Activated B cell treated with CpG ODN at 0.5 μM for 24 hours (primary cell): ENCODE data around the gene PRSS23. TPM values are rescaled to one million over a fixed set of nuclear protein-coding genes. Genes with fewer than 3 reads are reported as not detected.

ENCODE experiments used
- ATAC-seq: fragments of 200-7000 bp; cut with Tn5 transposase; one replicate; pipeline ENCODE4 v1.10.0; 2021; ENCODE audit warnings: low read depth, mild to moderate bottlenecking, moderate library complexity
- CTCF ChIA-PET: fragments of 350-600 bp; sonication (Branson Sonifier 250); formaldehyde crosslinking; loops from one replicate; lab custom pipeline; 2021; ENCODE audit warnings: antibody characterized with exemption; lab: Charles Lee
- POLR2A ChIA-PET: fragments of 350-600 bp; sonication (Branson Sonifier 250); formaldehyde crosslinking; loops from one replicate; lab custom pipeline; 2021; ENCODE audit warnings: antibody characterized with exemption; lab: Charles Lee
- DNase-seq: peaks from one replicate; pipeline ENCODE4 v3.0.0; 2022
- H3K27ac Mint-ChIP-seq: one replicate; pipeline ENCODE4 v1.8.0; 2020; ENCODE audit warnings: mixed read lengths
- H3K27me3 Mint-ChIP-seq: one replicate; pipeline ENCODE4 v1.8.0; 2021; ENCODE audit warnings: mixed read lengths
- H3K36me3 Mint-ChIP-seq: one replicate; pipeline ENCODE4 v1.8.0; 2021; ENCODE audit warnings: low read depth, mixed read lengths
- H3K4me1 Mint-ChIP-seq: one replicate; pipeline ENCODE4 v1.8.0; 2021; ENCODE audit warnings: mixed read lengths
- H3K4me3 Mint-ChIP-seq: one replicate; pipeline ENCODE4 v1.8.0; 2020; ENCODE audit warnings: mild to moderate bottlenecking, mixed read lengths
- H3K9me3 Mint-ChIP-seq: one replicate; pipeline ENCODE4 v1.8.0; 2020; ENCODE audit warnings: mixed read lengths
- CTCF ChIP-seq: fragments of 200-600 bp; IDR thresholded peaks from one replicate; pipeline ENCODE4 v1.8.0; 2022; ENCODE audit warnings: antibody characterized with exemption, mild to moderate bottlenecking
- intact Hi-C: fragments of 100-400 bp; cut with micrococcal nuclease; formaldehyde crosslinking; loops from one replicate; pipeline ENCODE4 v1.15.1; 2024
- total RNA-seq: library from RNA; stranded (reverse); gene quantifications from 2 replicates; pipeline ENCODE4 v1.2.3, GENCODE V29; 2022

The PRSS23 gene
- total RNA-seq, 1 donor from 2014 or later, result not detected

- DNase-seq (no peak), ATAC-seq (no peak)
- TF ChIP-seq CTCF, result no peak
- no peaks in the 10 kb centered on the region for H3K9me3 Mint-ChIP-seq
- peaks cover 9% of the 10 kb centered on the region for H3K27me3 Mint-ChIP-seq
- no peaks in the 10 kb centered on the region for H3K4me1 Mint-ChIP-seq
- CTCF ChIA-PET, result interaction anchor here (1.0 kb wide), 1 partner anchor 355 kb away, joined by 3 read pairs; no protein-coding TSS in a partner anchor
- POLR2A ChIA-PET, result no interaction called here
- H3K36me3 Mint-ChIP-seq, result no peaks in the 10 kb centered on the region
- no peak overlapping the region for H3K4me3 Mint-ChIP-seq
- intact Hi-C loops, result loop anchor here (10.0 kb wide), 1 partner anchor 1117 kb away; no protein-coding TSS in a partner anchor
- no peak overlapping the region for H3K27ac Mint-ChIP-seq
Measured at GRCh38 chr11:86811637-86812321, 11.4 kb downstream of the PRSS23 start.

- intact Hi-C loops, result loop anchor here (10.0 kb wide), 1 partner anchor 1117 kb away; no protein-coding TSS in a partner anchor
- Mint-ChIP-seq H3K36me3 (no peaks in the 10 kb centered on the region), H3K27ac (no peak overlapping the region), H3K4me3 (no peak overlapping the region), H3K9me3 (no peaks in the 10 kb centered on the region), H3K27me3 (peaks cover 9% of the 10 kb centered on the region), H3K4me1 (no peaks in the 10 kb centered on the region)
- ChIA-PET POLR2A (no interaction called here), CTCF (interaction anchor here (1.0 kb wide), 1 partner anchor 355 kb away, joined by 3 read pairs; no protein-coding TSS in a partner anchor)
- no peak for ATAC-seq
- TF ChIP-seq CTCF, result no peak
- DNase-seq, result no peak
Measured at GRCh38 chr11:86812322-86812670, 12.0 kb downstream of the PRSS23 start.

- TF ChIP-seq CTCF, result no peak
- Mint-ChIP-seq H3K4me3 (no peak overlapping the region), H3K4me1 (no peaks in the 10 kb centered on the region), H3K9me3 (no peaks in the 10 kb centered on the region), H3K36me3 (no peaks in the 10 kb centered on the region), H3K27me3 (peaks cover 12% of the 10 kb centered on the region), H3K27ac (no peak overlapping the region)
- intact Hi-C loops, result loop anchor here (10.0 kb wide), 1 partner anchor 1118 kb away; no protein-coding TSS in a partner anchor
- CTCF ChIA-PET, result no interaction called here
- DNase-seq (no peak), ATAC-seq (no peak)
- POLR2A ChIA-PET, result no interaction called here
Measured at GRCh38 chr11:86812981-86813380, 12.6 kb downstream of the PRSS23 start.

GRCh38 chr11:86814775-86815174 is 14.4 kb downstream of the PRSS23 start:
- Mint-ChIP-seq H3K9me3 (no peaks in the 10 kb centered on the region), H3K27ac (no peak overlapping the region), H3K27me3 (peaks cover 13% of the 10 kb centered on the region), H3K4me3 (no peak overlapping the region), H3K4me1 (no peaks in the 10 kb centered on the region), H3K36me3 (no peaks in the 10 kb centered on the region)
- intact Hi-C loops, result loop anchor here (1.0 to 10.0 kb wide), 3 partner anchors 872 to 1219 kb away; no protein-coding TSS in a partner anchor
- no peak for TF ChIP-seq CTCF
- POLR2A ChIA-PET, result no interaction called here
- CTCF ChIA-PET, result interaction anchor here (2.6 kb wide), 1 partner anchor 959 kb away, joined by 7 read pairs; the partner anchor contains the start of gene CCDC83
- ATAC-seq (no peak), DNase-seq (no peak)

- POLR2A ChIA-PET, result no interaction called here
- no peak overlapping the region for H3K4me3 Mint-ChIP-seq
- CTCF ChIA-PET, result interaction anchor here (2.6 kb wide), 1 partner anchor 960 kb away, joined by 7 read pairs; the partner anchor contains the start of gene CCDC83
- intact Hi-C loops, result loop anchor here (5.0 to 10.0 kb wide), 2 partner anchors 873 to 1121 kb away; no protein-coding TSS in a partner anchor
- DNase-seq, result no peak
- H3K27ac Mint-ChIP-seq, result no peak overlapping the region
- ATAC-seq, result no peak
- peaks cover 13% of the 10 kb centered on the region for H3K27me3 Mint-ChIP-seq
- no peaks in the 10 kb centered on the region for H3K4me1 Mint-ChIP-seq
- no peaks in the 10 kb centered on the region for H3K36me3 Mint-ChIP-seq
- no peaks in the 10 kb centered on the region for H3K9me3 Mint-ChIP-seq
- TF ChIP-seq CTCF, result no peak
Measured at GRCh38 chr11:86815726-86816125, 15.4 kb downstream of the PRSS23 start.
